WTC11 (cell line): ENCODE measurements around the gene TMEM175.

Source experiments
- CBFB ChIP-seq: sonication (generic); formaldehyde crosslinking; IDR thresholded peaks from 2 replicates; pipeline ENCODE4 v1.8.1; 2022; ENCODE audit warnings: mild to moderate bottlenecking, low read depth, missing genetic modification reagents
- CREB1 ChIP-seq: sonication (generic); formaldehyde crosslinking; IDR thresholded peaks from 2 replicates; pipeline ENCODE4 v1.8.0; 2023; ENCODE audit warnings: mild to moderate bottlenecking, missing genetic modification reagents
- ELF4 ChIP-seq: sonication (generic); formaldehyde crosslinking; IDR thresholded peaks from 2 replicates; pipeline ENCODE4 v1.8.1; 2022; ENCODE audit warnings: low read depth, mild to moderate bottlenecking, moderate library complexity, missing genetic modification reagents
- ETV6 ChIP-seq: sonication (generic); formaldehyde crosslinking; IDR thresholded peaks from 2 replicates; pipeline ENCODE4 v1.8.1; 2022; ENCODE audit warnings: mild to moderate bottlenecking, missing genetic modification reagents
- GABPB1 ChIP-seq: sonication (generic); formaldehyde crosslinking; IDR thresholded peaks from 2 replicates; pipeline ENCODE4 v1.8.1; 2023; ENCODE audit warnings: mild to moderate bottlenecking, missing genetic modification reagents
- SMAD4 ChIP-seq: sonication (generic); formaldehyde crosslinking; IDR thresholded peaks from 2 replicates; pipeline ENCODE4 v1.8.0; 2022; ENCODE audit warnings: mild to moderate bottlenecking, missing genetic modification reagents
- TEAD1 ChIP-seq: sonication (generic); formaldehyde crosslinking; IDR thresholded peaks from 2 replicates; pipeline ENCODE4 v1.8.0; 2022; ENCODE audit warnings: mild to moderate bottlenecking, missing genetic modification reagents
- ZNF232 ChIP-seq: sonication (generic); formaldehyde crosslinking; IDR thresholded peaks from 2 replicates; pipeline ENCODE4 v1.8.0; 2022; ENCODE audit warnings: mild to moderate bottlenecking, missing genetic modification reagents
- TF ChIP-seq, protein P1 (sequence below): fragments of 200-600 bp; IDR thresholded peaks from 2 replicates; pipeline ENCODE4 v1.8.0; 2022; ENCODE audit warnings: antibody characterized with exemption
- TF ChIP-seq, protein P2 (sequence below): fragments of 250-450 bp; sonication (Bioruptor Pico); IDR thresholded peaks from 2 replicates; pipeline ENCODE4 v1.9.0; 2021; ENCODE audit warnings: moderate library complexity, mild to moderate bottlenecking, inconsistent platforms, borderline replicate concordance
- TF ChIP-seq, protein P3 (sequence below): sonication (generic); formaldehyde crosslinking; IDR thresholded peaks from 2 replicates; pipeline ENCODE4 v1.8.0; 2022; ENCODE audit warnings: mild to moderate bottlenecking, missing genetic modification reagents
- TF ChIP-seq, protein P4 (sequence below): fragments of 250-450 bp; sonication (Bioruptor Pico); IDR thresholded peaks from 2 replicates; pipeline ENCODE4 v1.9.0; 2021; ENCODE audit warnings: mild to moderate bottlenecking
- TF ChIP-seq, protein P5 (sequence below): fragments of 250-450 bp; sonication (Bioruptor Pico); IDR thresholded peaks from 2 replicates; pipeline ENCODE4 v1.8.0; 2021; ENCODE audit warnings: mild to moderate bottlenecking

DNA sequence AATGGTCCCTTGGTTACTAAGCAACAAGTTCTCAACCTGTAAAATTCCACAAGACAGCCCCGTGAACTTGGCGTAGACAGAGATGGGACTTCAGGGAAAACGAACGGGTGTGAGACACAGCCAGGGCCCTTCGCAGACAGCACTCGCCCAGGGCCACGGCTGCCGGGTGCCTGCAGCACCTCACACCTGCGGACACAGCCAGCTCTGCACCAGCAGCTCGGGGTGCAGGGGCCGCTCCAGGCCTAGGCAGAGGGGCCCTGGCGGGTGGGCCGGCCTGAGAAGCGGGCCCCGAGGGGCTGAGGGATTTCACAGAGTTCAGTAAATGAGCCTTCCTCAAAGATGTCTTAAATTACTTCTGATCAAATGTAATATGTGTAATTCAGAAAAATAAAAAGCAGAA is 34.1 kb upstream of the TMEM175 start:
- TF ChIP-seq, protein P1, sequence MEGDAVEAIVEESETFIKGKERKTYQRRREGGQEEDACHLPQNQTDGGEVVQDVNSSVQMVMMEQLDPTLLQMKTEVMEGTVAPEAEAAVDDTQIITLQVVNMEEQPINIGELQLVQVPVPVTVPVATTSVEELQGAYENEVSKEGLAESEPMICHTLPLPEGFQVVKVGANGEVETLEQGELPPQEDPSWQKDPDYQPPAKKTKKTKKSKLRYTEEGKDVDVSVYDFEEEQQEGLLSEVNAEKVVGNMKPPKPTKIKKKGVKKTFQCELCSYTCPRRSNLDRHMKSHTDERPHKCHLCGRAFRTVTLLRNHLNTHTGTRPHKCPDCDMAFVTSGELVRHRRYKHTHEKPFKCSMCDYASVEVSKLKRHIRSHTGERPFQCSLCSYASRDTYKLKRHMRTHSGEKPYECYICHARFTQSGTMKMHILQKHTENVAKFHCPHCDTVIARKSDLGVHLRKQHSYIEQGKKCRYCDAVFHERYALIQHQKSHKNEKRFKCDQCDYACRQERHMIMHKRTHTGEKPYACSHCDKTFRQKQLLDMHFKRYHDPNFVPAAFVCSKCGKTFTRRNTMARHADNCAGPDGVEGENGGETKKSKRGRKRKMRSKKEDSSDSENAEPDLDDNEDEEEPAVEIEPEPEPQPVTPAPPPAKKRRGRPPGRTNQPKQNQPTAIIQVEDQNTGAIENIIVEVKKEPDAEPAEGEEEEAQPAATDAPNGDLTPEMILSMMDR = no peak
- TF ChIP-seq ZNF232 (CRISPR knock-in tag) = no peak
- TF ChIP-seq SMAD4 = no peak
- TF ChIP-seq, protein P2, sequence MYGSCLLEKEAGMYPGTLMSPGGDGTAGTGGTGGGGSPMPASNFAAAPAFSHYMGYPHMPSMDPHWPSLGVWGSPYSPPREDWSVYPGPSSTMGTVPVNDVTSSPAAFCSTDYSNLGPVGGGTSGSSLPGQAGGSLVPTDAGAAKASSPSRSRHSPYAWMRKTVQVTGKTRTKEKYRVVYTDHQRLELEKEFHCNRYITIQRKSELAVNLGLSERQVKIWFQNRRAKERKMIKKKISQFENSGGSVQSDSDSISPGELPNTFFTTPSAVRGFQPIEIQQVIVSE (CRISPR knock-in tag) = no peak
- TF ChIP-seq, protein P3, sequence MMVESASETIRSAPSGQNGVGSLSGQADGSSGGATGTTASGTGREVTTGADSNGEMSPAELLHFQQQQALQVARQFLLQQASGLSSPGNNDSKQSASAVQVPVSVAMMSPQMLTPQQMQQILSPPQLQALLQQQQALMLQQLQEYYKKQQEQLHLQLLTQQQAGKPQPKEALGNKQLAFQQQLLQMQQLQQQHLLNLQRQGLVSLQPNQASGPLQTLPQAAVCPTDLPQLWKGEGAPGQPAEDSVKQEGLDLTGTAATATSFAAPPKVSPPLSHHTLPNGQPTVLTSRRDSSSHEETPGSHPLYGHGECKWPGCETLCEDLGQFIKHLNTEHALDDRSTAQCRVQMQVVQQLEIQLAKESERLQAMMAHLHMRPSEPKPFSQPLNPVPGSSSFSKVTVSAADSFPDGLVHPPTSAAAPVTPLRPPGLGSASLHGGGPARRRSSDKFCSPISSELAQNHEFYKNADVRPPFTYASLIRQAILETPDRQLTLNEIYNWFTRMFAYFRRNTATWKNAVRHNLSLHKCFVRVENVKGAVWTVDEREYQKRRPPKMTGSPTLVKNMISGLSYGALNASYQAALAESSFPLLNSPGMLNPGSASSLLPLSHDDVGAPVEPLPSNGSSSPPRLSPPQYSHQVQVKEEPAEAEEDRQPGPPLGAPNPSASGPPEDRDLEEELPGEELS (CRISPR knock-in tag) = no peak
- no peak for TF ChIP-seq CREB1 (CRISPR knock-in tag)
- TF ChIP-seq ELF4 (CRISPR knock-in tag) = no peak
- TF ChIP-seq GABPB1 = no peak
- TF ChIP-seq CBFB (CRISPR knock-in tag) = no peak
- TF ChIP-seq, protein P4, sequence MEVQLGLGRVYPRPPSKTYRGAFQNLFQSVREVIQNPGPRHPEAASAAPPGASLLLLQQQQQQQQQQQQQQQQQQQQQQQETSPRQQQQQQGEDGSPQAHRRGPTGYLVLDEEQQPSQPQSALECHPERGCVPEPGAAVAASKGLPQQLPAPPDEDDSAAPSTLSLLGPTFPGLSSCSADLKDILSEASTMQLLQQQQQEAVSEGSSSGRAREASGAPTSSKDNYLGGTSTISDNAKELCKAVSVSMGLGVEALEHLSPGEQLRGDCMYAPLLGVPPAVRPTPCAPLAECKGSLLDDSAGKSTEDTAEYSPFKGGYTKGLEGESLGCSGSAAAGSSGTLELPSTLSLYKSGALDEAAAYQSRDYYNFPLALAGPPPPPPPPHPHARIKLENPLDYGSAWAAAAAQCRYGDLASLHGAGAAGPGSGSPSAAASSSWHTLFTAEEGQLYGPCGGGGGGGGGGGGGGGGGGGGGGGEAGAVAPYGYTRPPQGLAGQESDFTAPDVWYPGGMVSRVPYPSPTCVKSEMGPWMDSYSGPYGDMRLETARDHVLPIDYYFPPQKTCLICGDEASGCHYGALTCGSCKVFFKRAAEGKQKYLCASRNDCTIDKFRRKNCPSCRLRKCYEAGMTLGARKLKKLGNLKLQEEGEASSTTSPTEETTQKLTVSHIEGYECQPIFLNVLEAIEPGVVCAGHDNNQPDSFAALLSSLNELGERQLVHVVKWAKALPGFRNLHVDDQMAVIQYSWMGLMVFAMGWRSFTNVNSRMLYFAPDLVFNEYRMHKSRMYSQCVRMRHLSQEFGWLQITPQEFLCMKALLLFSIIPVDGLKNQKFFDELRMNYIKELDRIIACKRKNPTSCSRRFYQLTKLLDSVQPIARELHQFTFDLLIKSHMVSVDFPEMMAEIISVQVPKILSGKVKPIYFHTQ (CRISPR knock-in tag) = no peak
- TF ChIP-seq, protein P5, sequence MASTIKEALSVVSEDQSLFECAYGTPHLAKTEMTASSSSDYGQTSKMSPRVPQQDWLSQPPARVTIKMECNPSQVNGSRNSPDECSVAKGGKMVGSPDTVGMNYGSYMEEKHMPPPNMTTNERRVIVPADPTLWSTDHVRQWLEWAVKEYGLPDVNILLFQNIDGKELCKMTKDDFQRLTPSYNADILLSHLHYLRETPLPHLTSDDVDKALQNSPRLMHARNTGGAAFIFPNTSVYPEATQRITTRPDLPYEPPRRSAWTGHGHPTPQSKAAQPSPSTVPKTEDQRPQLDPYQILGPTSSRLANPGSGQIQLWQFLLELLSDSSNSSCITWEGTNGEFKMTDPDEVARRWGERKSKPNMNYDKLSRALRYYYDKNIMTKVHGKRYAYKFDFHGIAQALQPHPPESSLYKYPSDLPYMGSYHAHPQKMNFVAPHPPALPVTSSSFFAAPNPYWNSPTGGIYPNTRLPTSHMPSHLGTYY (CRISPR knock-in tag) = no peak
- no peak for TF ChIP-seq TEAD1 (CRISPR knock-in tag)
- TF ChIP-seq ETV6 = no peak
